WTC11 (cell line): ENCODE measurements around the gene BEND5. TPM values are rescaled to one million over a fixed set of nuclear protein-coding genes. Genes with fewer than 3 reads are reported as not detected.

ENCODE experiments used
- ATAC-seq: fragments of 200-7000 bp; cut with Tn5 transposase; 2 replicates; pipeline ENCODE4 v1.10.0; 2021; ENCODE audit warnings: mild to moderate bottlenecking, moderate library complexity
- CTCF ChIA-PET: fragments of 300-600 bp; sonication (Branson Sonifier 250); formaldehyde crosslinking; loops from one replicate; lab custom pipeline; 2021; ENCODE audit warnings: antibody characterized with exemption; lab: Charles Lee
- POLR2A ChIA-PET: fragments of 350-600 bp; sonication (Branson Sonifier 250); formaldehyde crosslinking; loops from one replicate; lab custom pipeline; 2021; ENCODE audit warnings: antibody characterized with exemption; lab: Charles Lee
- DNase-seq: peaks from one replicate; pipeline ENCODE4 v3.0.0; 2021; ENCODE audit warnings: low spot score
- H3K27ac Mint-ChIP-seq: 2 replicates; pipeline ENCODE4 v1.8.0; 2021; ENCODE audit warnings: mixed read lengths
- H3K27me3 Mint-ChIP-seq: 2 replicates; pipeline ENCODE4 v1.8.0; 2021; ENCODE audit warnings: low read depth, mild to moderate bottlenecking, moderate library complexity, mixed read lengths
- H3K36me3 Mint-ChIP-seq: 2 replicates; pipeline ENCODE4 v1.8.0; 2021; ENCODE audit warnings: mixed read lengths
- H3K4me1 Mint-ChIP-seq: 2 replicates; pipeline ENCODE4 v1.8.0; 2022; ENCODE audit warnings: mixed read lengths
- H3K4me3 Mint-ChIP-seq: 2 replicates; pipeline ENCODE4 v1.8.0; 2021; ENCODE audit warnings: mild to moderate bottlenecking, moderate library complexity, mixed read lengths
- H3K9me3 Mint-ChIP-seq: 2 replicates; pipeline ENCODE4 v1.8.0; 2021; ENCODE audit warnings: mixed read lengths
- AR ChIP-seq: fragments of 250-450 bp; sonication (Bioruptor Pico); IDR thresholded peaks from 2 replicates; pipeline ENCODE4 v1.9.0; 2021; ENCODE audit warnings: mild to moderate bottlenecking
- ATF6 ChIP-seq: sonication (generic); formaldehyde crosslinking; IDR thresholded peaks from 2 replicates; pipeline ENCODE4 v1.8.1; 2023; ENCODE audit warnings: mild to moderate bottlenecking, missing genetic modification reagents
- CREM ChIP-seq: sonication (generic); formaldehyde crosslinking; IDR thresholded peaks from 2 replicates; pipeline ENCODE4 v1.8.1; 2022; ENCODE audit warnings: mild to moderate bottlenecking, missing genetic modification reagents, moderate library complexity
- EMX1 ChIP-seq: fragments of 250-450 bp; sonication (Bioruptor Pico); IDR thresholded peaks from 2 replicates; pipeline ENCODE4 v1.8.0; 2021; ENCODE audit warnings: mild to moderate bottlenecking
- GABPB1 ChIP-seq: sonication (generic); formaldehyde crosslinking; IDR thresholded peaks from 2 replicates; pipeline ENCODE4 v1.8.1; 2023; ENCODE audit warnings: mild to moderate bottlenecking, missing genetic modification reagents
- GTF2I ChIP-seq: fragments of 250-450 bp; sonication (Bioruptor Pico); conservative IDR thresholded peaks from 2 replicates; pipeline ENCODE4 v1.4.0; 2021; ENCODE audit warnings: mild to moderate bottlenecking
- HMGXB4 ChIP-seq: sonication (generic); formaldehyde crosslinking; IDR thresholded peaks from 2 replicates; pipeline ENCODE4 v1.8.1; 2023; ENCODE audit warnings: mild to moderate bottlenecking, moderate library complexity, missing genetic modification reagents
- JAZF1 ChIP-seq: fragments of 250-450 bp; sonication (Bioruptor Pico); IDR thresholded peaks from 2 replicates; pipeline ENCODE4 v1.9.0; 2021; ENCODE audit warnings: moderate library complexity, mild to moderate bottlenecking, inconsistent platforms
- MYBL2 ChIP-seq: sonication (generic); formaldehyde crosslinking; IDR thresholded peaks from 2 replicates; pipeline ENCODE4 v1.8.1; 2023; ENCODE audit warnings: mild to moderate bottlenecking, moderate library complexity, missing genetic modification reagents
- NFE2L1 ChIP-seq: sonication (generic); formaldehyde crosslinking; IDR thresholded peaks from 2 replicates; pipeline ENCODE4 v1.8.1; 2023; ENCODE audit warnings: missing genetic modification reagents
- PRRX2 ChIP-seq: fragments of 250-450 bp; sonication (Bioruptor Pico); IDR thresholded peaks from 2 replicates; pipeline ENCODE4 v1.8.0; 2021; ENCODE audit warnings: mild to moderate bottlenecking
- RELA ChIP-seq: sonication (generic); formaldehyde crosslinking; IDR thresholded peaks from 2 replicates; pipeline ENCODE4 v1.8.1; 2022; ENCODE audit warnings: missing genetic modification reagents, mild to moderate bottlenecking, borderline replicate concordance
- TEAD4 ChIP-seq: sonication (generic); formaldehyde crosslinking; IDR thresholded peaks from 2 replicates; pipeline ENCODE4 v1.8.0; 2022; ENCODE audit warnings: mild to moderate bottlenecking, missing genetic modification reagents
- USF2 ChIP-seq: sonication (generic); formaldehyde crosslinking; IDR thresholded peaks from 2 replicates; pipeline ENCODE4 v1.8.1; 2023; ENCODE audit warnings: mild to moderate bottlenecking, missing genetic modification reagents, moderate library complexity
- ZNF317 ChIP-seq: sonication (generic); formaldehyde crosslinking; IDR thresholded peaks from 2 replicates; pipeline ENCODE4 v1.8.1; 2023; ENCODE audit warnings: low read depth, mild to moderate bottlenecking, moderate library complexity, missing genetic modification reagents, borderline replicate concordance
- ZNF423 ChIP-seq: fragments of 250-450 bp; sonication (Bioruptor Pico); IDR thresholded peaks from 2 replicates; pipeline ENCODE4 v2.1.2; 2022; ENCODE audit warnings: mild to moderate bottlenecking, moderate library complexity
- total RNA-seq: library from RNA; stranded (reverse); gene quantifications from 3 replicates; pipeline ENCODE4 v1.2.3, GENCODE V29; 2021
- TF ChIP-seq, protein P1 (sequence below): sonication (generic); formaldehyde crosslinking; IDR thresholded peaks from 2 replicates; pipeline ENCODE4 v1.8.0; 2022; ENCODE audit warnings: mild to moderate bottlenecking, missing genetic modification reagents
- TF ChIP-seq, protein P2 (sequence below): sonication (generic); formaldehyde crosslinking; IDR thresholded peaks from 2 replicates; pipeline ENCODE4 v1.8.1; 2022; ENCODE audit warnings: mild to moderate bottlenecking, moderate library complexity, missing genetic modification reagents
- TF ChIP-seq, protein P3 (sequence below): fragments of 250-450 bp; sonication (Bioruptor Pico); IDR thresholded peaks from 2 replicates; pipeline ENCODE4 v1.8.0; 2021; ENCODE audit warnings: mild to moderate bottlenecking
- TF ChIP-seq, protein P4 (sequence below): fragments of 250-450 bp; sonication (Bioruptor Pico); conservative IDR thresholded peaks from 2 replicates; pipeline ENCODE4 v1.9.0; 2021; ENCODE audit warnings: mild to moderate bottlenecking

BEND5 gene
- total RNA-seq, 1 experiment from 2014 or later, result 4.9 TPM

DNA sequence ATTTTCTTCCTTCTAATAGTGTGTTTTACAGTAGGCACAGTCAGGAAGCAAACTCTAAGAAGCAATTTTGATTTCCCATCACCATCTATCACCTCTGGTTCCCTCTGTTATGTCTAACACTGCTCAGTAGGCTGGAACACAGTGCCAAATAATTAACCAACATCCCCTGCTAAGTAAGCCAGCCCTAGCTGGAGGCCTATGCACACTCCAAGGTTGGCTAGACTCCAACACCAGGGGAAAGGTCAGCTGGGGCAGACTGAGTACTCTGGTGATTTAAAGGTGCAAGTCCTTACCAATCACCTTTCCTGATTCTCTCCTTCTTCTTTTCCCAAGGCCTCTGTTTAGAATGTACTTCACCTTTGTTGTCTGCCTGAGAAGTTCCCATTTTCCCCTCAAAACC is 46.5 kb upstream of the BEND5 start:
- Mint-ChIP-seq H3K36me3 (no peaks in the 10 kb centered on the region), H3K27ac (no peak overlapping the region), H3K4me1 (no peaks in the 10 kb centered on the region), H3K27me3 (peaks cover 11% of the 10 kb centered on the region), H3K9me3 (no peaks in the 10 kb centered on the region), H3K4me3 (no peak overlapping the region)
- DNase-seq, result no peak
- POLR2A ChIA-PET, result no interaction called here
- no peak for ATAC-seq
- CTCF ChIA-PET, result no interaction called here
- TF ChIP-seq GTF2I (CRISPR knock-in tag) (no peak), PRRX2 (CRISPR knock-in tag) (no peak), HMGXB4 (CRISPR knock-in tag) (no peak), TEAD4 (CRISPR knock-in tag) (no peak), RELA (CRISPR knock-in tag) (no peak), ZNF423 (CRISPR knock-in tag) (no peak), MYBL2 (CRISPR knock-in tag) (no peak), ZNF317 (CRISPR knock-in tag) (no peak), AR (CRISPR knock-in tag) (no peak), JAZF1 (CRISPR knock-in tag) (no peak), NFE2L1 (CRISPR knock-in tag) (no peak), GABPB1 (CRISPR knock-in tag) (no peak), EMX1 (CRISPR knock-in tag) (no peak), CREM (CRISPR knock-in tag) (no peak), ATF6 (CRISPR knock-in tag) (no peak), USF2 (CRISPR knock-in tag) (no peak)
- TF ChIP-seq, protein P1, sequence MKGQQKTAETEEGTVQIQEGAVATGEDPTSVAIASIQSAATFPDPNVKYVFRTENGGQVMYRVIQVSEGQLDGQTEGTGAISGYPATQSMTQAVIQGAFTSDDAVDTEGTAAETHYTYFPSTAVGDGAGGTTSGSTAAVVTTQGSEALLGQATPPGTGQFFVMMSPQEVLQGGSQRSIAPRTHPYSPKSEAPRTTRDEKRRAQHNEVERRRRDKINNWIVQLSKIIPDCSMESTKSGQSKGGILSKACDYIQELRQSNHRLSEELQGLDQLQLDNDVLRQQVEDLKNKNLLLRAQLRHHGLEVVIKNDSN (CRISPR knock-in tag), result no peak
- TF ChIP-seq, protein P2, sequence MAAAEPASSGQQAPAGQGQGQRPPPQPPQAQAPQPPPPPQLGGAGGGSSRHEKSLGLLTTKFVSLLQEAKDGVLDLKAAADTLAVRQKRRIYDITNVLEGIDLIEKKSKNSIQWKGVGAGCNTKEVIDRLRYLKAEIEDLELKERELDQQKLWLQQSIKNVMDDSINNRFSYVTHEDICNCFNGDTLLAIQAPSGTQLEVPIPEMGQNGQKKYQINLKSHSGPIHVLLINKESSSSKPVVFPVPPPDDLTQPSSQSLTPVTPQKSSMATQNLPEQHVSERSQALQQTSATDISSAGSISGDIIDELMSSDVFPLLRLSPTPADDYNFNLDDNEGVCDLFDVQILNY (CRISPR knock-in tag), result no peak
- TF ChIP-seq, protein P3, sequence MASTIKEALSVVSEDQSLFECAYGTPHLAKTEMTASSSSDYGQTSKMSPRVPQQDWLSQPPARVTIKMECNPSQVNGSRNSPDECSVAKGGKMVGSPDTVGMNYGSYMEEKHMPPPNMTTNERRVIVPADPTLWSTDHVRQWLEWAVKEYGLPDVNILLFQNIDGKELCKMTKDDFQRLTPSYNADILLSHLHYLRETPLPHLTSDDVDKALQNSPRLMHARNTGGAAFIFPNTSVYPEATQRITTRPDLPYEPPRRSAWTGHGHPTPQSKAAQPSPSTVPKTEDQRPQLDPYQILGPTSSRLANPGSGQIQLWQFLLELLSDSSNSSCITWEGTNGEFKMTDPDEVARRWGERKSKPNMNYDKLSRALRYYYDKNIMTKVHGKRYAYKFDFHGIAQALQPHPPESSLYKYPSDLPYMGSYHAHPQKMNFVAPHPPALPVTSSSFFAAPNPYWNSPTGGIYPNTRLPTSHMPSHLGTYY (CRISPR knock-in tag), result no peak
- TF ChIP-seq, protein P4, sequence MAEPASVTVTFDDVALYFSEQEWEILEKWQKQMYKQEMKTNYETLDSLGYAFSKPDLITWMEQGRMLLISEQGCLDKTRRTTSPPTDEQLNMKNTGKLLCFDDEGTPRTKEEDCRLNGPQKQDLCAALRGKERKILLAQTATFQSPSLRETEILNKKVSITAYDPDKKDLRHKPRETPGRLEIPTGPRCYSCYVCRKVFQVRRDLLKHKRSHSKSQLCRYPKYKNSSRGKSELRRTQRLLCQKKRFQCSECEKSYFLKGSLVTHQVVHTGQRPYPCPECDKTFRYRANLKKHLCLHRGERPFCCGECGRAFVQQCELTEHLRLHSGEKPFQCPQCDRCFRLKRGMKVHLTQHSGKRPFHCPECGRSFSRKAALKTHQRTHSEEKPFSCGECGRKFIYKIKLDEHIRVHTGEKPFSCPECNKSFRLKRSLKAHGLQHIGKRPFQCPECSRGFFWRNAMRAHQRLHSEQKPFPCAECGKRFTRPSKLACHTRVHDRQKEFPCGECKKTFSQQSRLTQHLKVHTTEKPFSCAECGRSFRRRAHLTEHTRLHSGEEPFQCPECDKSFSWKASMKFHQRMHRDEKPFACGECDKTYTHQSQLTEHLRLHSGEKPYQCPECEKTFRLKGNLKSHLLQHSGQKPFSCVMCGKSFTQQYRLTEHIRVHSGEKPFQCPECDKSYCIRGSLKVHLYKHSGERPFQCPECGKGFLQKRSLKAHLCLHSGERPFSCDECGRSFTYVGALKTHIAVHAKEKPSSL (CRISPR knock-in tag), result no peak
